GM19023 (cell line): ENCODE results near the gene TEAD1.

Source experiments
- ATAC-seq: cut with Tn5 transposase; IDR thresholded peaks from one replicate; pipeline ENCODE4 v1.9.1; 2021; ENCODE audit warnings: mild to moderate bottlenecking, moderate library complexity; ENCODE audit not compliant: unreplicated experiment

Gene TEAD1

DNA sequence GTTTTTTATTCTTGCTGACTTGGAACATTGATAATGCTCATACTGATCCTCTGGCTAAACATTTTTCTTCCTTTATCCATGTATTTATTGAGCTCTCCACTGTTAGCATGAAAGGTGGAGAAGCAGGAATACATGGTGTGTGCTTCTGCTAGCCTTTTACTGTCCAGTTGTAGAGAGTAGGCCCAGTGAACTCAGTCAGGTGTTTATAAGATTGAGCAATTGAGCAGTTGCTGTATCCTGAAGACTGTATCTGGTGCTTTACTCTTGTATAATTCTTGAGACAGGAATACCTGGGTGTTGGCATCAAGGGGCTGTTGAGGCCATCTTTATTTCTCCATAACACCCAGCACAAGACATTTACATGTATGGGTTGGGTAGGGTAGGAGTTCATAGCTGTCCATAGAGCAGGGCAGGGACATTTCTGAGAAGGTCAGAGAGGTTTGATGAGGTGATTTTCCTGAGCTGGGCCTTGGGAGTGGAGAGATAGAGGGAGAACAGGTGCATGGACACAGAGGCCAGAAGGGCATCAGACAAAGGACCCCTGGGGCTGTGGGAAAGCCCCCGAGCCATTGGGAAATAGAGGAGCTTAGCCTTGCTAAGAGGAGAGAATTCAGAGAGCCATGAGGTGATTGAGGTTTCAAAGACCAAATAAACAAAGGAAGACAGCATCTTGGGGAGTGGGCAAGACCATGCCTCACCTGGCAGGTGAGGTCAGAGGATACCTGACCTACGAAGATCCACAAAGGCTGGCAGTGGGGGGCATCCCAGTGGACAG, 155.5 kb downstream of the TEAD1 start:
- no peak for ATAC-seq

GRCh38 chr11:12831471-12832202, 157.4 kb downstream of the TEAD1 start:
- ATAC-seq: no peak

GRCh38 chr11:12832480-12833224, 158.4 kb downstream of the TEAD1 start:
- no peak for ATAC-seq

- no peak for ATAC-seq
Observed at GRCh38 chr11:12834166-12834565, 159.9 kb downstream of the TEAD1 start.

DNA sequence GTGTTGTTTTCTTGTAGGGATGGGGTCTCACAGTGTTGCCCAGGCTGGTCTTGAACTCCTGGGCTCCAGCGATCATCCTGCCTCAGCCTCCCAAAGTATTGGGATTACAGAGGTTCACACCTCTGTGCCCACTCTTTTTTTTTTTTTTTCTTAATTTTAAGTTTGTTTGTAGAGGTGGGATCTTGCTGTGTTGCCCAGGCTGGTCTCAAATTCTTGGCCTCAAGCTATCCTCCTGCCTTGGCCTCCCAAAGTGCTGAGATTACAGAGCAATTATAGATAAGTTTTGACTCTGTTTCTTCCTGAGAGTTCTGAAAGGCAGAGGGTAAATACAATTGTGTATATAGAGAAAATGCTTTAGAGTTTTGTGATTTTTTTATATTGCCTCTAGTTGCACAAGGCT, 160.4 kb downstream of the TEAD1 start:
- ATAC-seq: no peak

DNA sequence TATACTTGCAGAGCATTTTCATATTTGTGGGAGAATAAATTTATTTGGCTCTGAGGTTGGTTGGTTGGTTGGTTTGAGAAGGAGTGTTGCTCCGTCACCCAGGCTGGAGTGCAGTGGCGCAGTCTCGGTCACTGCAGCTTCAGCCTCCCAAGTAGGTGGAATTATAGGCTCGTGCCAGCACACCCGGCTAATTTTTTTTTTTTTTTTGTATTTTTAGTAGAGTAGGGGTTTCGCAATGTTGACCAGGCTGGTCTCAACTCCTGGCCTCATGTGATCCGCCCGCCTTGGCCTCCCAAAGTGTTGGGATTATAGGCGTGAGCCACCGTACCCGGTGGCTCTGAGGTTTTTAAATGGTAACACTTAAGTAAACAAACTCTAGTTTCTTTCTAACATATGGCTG, 161.1 kb downstream of the TEAD1 start:
- ATAC-seq: no peak

- ATAC-seq: no peak
Observed at GRCh38 chr11:12838463-12839123, 164.4 kb downstream of the TEAD1 start.

GRCh38 chr11:12840871-12841660, 166.8 kb downstream of the TEAD1 start:
- no peak for ATAC-seq

GRCh38 chr11:12841946-12842630, 167.9 kb downstream of the TEAD1 start:
- ATAC-seq: no peak

DNA sequence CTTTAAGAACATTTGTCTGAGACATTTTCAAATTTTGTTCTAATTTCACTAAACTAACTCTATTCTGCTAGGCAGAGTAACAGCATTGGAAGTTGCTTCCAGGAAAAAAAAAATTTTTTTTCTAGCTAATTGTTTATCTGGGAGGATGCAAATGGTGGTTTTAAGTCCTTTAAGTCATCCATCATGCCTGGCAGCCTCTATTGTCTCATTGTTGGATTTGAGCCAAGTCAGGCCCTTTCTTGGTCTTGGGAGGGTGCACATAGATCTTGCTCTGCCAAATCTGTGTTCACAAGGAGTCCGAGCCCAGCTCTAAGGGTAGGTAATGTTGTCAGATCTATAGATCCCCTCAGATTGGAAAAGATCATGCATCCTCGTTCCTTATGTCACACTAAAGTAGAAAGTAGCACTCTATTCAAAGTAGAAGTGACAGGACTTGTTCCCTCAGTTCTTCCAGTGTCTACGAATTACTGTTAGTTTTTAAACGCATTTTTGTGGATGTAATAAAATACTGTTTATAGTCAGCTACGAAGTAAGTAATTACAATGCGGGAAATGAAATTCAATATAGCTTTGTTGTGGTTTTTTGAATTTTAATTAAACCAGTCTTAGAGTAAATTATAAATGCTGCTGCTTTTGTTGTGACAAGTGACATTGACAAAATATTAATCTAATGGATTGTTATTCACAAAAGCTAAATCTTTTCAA, 168.9 kb downstream of the TEAD1 start:
- ATAC-seq: no peak

- no peak for ATAC-seq
Observed at GRCh38 chr11:12845163-12845562, 170.9 kb downstream of the TEAD1 start.

GRCh38 chr11:12845739-12846358, 171.6 kb downstream of the TEAD1 start:
- no peak for ATAC-seq

GRCh38 chr11:12846786-12847615, 172.8 kb downstream of the TEAD1 start:
- ATAC-seq: no peak

DNA sequence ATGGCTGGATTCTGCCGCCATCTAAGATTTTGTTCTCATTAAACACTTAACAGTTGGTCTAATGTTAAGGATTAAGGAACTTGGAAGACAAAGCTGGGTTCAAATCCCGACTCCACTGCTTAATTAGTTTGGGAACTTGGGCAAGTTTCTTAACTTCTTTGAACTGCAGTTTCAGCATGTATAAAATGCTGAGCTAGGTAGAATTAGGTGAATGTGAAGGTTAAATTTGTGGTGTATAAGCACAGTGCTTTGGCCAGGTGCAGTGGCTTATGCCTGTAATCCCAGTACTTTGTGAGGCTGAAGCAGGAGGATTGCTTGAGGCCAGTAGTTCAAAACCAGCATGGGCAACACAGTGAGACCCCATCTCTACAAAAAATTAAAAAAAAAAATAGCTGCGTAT, 174.2 kb downstream of the TEAD1 start:
- ATAC-seq: no peak

- no peak for ATAC-seq
Observed at GRCh38 chr11:12853325-12853651, 179.1 kb downstream of the TEAD1 start.

GRCh38 chr11:12853652-12854296, 179.6 kb downstream of the TEAD1 start:
- no peak for ATAC-seq

- ATAC-seq: no peak
Observed at GRCh38 chr11:12854297-12854661, 180.1 kb downstream of the TEAD1 start.

- ATAC-seq: no peak
Observed at GRCh38 chr11:12854829-12855228, 180.6 kb downstream of the TEAD1 start.
